Cardiac ventricle fibroblast (primary cell): ENCODE measurements around the gene MARCHF2. TPM values are rescaled to one million over a fixed set of nuclear protein-coding genes. Genes with fewer than 3 reads are reported as not detected.

Experiments used
- total RNA-seq: library from RNA; depleted of rRNA; stranded (reverse); fragments of >200 nt; gene quantifications from 2 replicates; pipeline ENCODE4 v1.2.3, GENCODE V29; 2015

The MARCHF2 gene
- total RNA-seq: 19.6 and 35.1 TPM in 2 replicates

DNA sequence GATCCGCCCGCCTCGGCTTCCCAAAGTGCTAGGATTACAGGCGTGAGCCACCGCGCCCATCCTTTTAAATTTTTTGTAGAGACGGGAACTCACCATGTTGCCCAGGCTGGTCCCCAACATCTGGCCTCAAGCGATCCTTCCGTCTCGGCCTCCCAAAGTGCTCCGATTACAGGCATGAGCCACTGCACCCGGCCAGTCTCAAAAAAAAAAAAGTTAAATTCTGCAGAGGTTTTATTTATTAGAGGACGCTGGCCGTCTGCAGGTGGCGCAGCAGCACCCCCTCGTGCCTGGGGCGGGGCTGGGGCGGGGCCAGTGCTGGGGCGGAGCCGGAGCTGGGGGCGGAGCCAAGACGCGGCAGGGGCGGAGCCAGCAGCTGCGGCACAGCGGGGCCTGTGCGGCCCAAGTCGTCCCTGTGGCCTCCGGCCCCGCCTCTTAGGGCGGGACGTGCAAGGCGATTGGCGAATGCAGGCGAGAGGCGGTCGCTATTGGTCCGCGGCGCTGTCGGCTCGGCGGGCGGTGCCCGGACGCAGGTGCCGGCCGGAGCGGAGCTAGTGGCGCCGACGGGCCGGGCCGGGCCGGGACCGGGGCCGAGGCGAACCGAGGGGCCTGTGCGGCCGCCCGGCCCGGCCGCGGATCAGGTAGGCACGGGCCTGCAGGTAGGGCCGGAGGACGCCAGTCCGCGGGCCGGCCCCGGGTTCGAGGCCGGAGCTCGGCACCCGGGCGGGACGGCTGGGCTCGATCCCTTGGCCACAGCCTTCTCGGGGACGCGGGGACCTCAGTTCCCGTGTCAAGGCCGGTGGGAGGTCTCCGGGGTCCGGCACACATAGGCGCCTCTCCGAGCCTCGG lies at the start of gene MARCHF2:
MARCHF2 (plus strand) TSS at position 523 of the 846 bp plus-strand sequence. CDS start 8,536 bp downstream, outside the sequence.

GRCh38 chr19:8363803-8364771 lies 49.0 kb upstream of the MARCHF2 start, which contains the start of gene ANGPTL4:
Gene ANGPTL4, plus strand, starts transcription at chr19:8364155. Its CDS starts 167 bp downstream, at chr19:8364322.

DNA sequence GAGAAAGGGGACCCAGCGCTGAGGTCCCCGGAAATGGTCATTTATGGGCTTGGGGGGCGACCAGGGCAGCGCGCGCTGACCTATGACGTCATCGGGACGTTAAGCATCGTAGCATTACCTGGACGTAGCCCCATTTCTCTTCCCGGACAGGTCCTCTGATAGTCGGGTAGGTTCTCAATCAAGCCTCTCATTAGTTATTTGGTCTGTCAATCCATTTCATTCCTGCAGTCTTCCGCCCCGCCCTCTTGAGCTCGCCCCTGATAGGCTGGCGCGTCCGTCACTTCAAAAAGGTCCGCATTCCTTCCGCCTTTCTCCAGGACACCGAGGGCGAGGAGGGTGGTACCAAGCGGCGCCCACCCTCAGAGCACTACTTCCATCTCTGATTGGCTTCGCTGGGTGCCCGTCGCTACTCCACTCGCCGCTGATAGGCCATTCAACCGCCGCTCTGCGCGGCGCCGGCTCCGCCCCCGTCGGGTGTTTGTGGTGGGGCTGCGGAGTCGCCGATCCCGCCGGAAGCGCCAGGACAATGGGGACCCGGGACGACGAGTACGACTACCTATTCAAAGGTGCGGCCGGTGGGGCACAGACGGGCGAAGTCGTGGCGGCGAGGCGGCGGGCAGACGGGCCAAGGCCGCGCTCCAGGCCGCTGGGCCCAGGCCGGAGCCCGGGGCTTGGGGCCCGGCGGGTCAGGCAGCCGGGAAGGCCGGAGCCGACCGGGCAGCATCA lies 23.1 kb upstream of the MARCHF2 start, which contains the start of gene RAB11B:
RAB11B (plus strand) TSS at position 470 of the 726 bp plus-strand sequence; CDS start at position 527, 57 bp downstream.

GRCh38 chr19:8444677-8445487 lies 31.8 kb downstream of the MARCHF2 start, which contains the start of gene HNRNPM:
Gene HNRNPM, plus strand, starts transcription at chr19:8444975. Its CDS starts 24 bp downstream, at chr19:8444999.

Other genes with a start within 250 kb of the MARCHF2 start
- gene CERS4, start 203.9 kb upstream of the MARCHF2 start, total RNA-seq: 17.1 and 25.2 TPM in 2 replicates
- 51.9 and 67.4 TPM in 2 replicates for gene CD320, start 104.9 kb upstream of the MARCHF2 start, total RNA-seq
- 17.0 and 26.3 TPM in 2 replicates for gene NDUFA7, start 91.9 kb upstream of the MARCHF2 start, total RNA-seq
- 317 and 321 TPM in 2 replicates for gene RPS28, start 91.8 kb upstream of the MARCHF2 start, total RNA-seq
- 1.00 and 2.2 TPM in 2 replicates for gene KANK3, start 70.0 kb upstream of the MARCHF2 start, total RNA-seq
- 112 and 127 TPM in 2 replicates for gene ANGPTL4, start 49.1 kb upstream of the MARCHF2 start, total RNA-seq
- gene RAB11B, start 22.9 kb upstream of the MARCHF2 start, total RNA-seq: 44.8 and 48.0 TPM in 2 replicates
- gene HNRNPM, start 31.7 kb downstream of the MARCHF2 start, total RNA-seq: 50.4 and 55.7 TPM in 2 replicates
- not detected in 2 replicates for gene PRAM1, start 89.3 kb downstream of the MARCHF2 start, total RNA-seq
- 17.0 and 22.7 TPM in 2 replicates for gene ZNF414, start 100.9 kb downstream of the MARCHF2 start, total RNA-seq
- 0.29 and 0.31 TPM in 2 replicates for gene MYO1F, start 164.1 kb downstream of the MARCHF2 start, total RNA-seq
- 5.7 and 7.9 TPM in 2 replicates for gene ADAMTS10, start 197.4 kb downstream of the MARCHF2 start, total RNA-seq
- not detected in 2 replicates for gene NFILZ, start 217.3 kb downstream of the MARCHF2 start, total RNA-seq